SK-N-SH (cell line): ENCODE data around the gene POLR3E. TPM values are rescaled to one million over a fixed set of nuclear protein-coding genes. Genes with fewer than 3 reads are reported as not detected.

ENCODE experiments used
- CTCF ChIA-PET: fragments of 300-600, 350-600 bp; formaldehyde crosslinking; extraction: SDS; loops from one replicate; lab custom pipeline; 2021; lab: Yijun Ruan, JAX
- POLR2A ChIA-PET: fragments of 350-600 bp; sonication (Branson Sonifier 250); formaldehyde crosslinking; extraction: SDS; loops from one replicate; lab custom pipeline; 2020; ENCODE audit warnings: antibody characterized with exemption, inconsistent platforms; lab: Yijun Ruan, JAX
- DNase-seq: peaks from one replicate; pipeline ENCODE4 v3.0.0; 2012
- H2AFZ ChIP-seq: fragments of 200-600 bp; sonication (generic); 2 replicates; pipeline ENCODE4 v1.8.1; 2016; ENCODE audit warnings: antibody characterized with exemption, mild to moderate bottlenecking, low read depth
- H3F3A ChIP-seq: fragments of 200-600 bp; sonication (generic); replicated peaks from 2 replicates; pipeline ENCODE3; 2016; ENCODE audit warnings: antibody characterized with exemption, mild to moderate bottlenecking; ENCODE audit not compliant: insufficient read depth
- H3K27ac ChIP-seq, 2 experiments: fragments of 200-500 bp in 1 of 2; fragments of 200-600 bp in 1 of 2; sonication (Bioruptor generic) in 1 of 2; sonication (generic), shearing (Covaris generic) in 1 of 2; 2 replicates each; pipeline versions ENCODE4 v1.5.1 to v1.6.1; 2014 to 2016; ENCODE audit warnings: low read depth in 2 of 2, inconsistent platforms in 1 of 2, low read length in 1 of 2, mild to moderate bottlenecking in 1 of 2, mixed read lengths in 1 of 2
- H3K27me3 ChIP-seq: fragments of 200-600 bp; sonication (generic), shearing (Covaris generic); 2 replicates; pipeline ENCODE4 v1.6.1; 2016; ENCODE audit warnings: mixed run types; ENCODE audit not compliant: insufficient read depth
- H3K36me3 ChIP-seq, 2 experiments: fragments of 200-500 bp in 1 of 2; fragments of 200-600 bp in 1 of 2; sonication (Bioruptor generic) in 1 of 2; sonication (generic) in 1 of 2; replicated peaks in 1 of 2; 2 replicates each; pipeline versions ENCODE3 to v1.5.1; 2014 to 2016; ENCODE audit warnings: low read length in 1 of 2, mild to moderate bottlenecking in 1 of 2; ENCODE audit not compliant: insufficient read depth in 2 of 2, control insufficient read depth in 1 of 2
- H3K4me1 ChIP-seq, 2 experiments: fragments of 200-500 bp in 1 of 2; fragments of 200-600 bp in 1 of 2; sonication (Bioruptor generic) in 1 of 2; sonication (generic), shearing (Covaris generic) in 1 of 2; 2 replicates each; pipeline versions ENCODE4 v1.5.1 to v1.6.1; 2014 to 2016; ENCODE audit warnings: low read depth in 1 of 2, low read length in 1 of 2, mixed run types in 1 of 2; ENCODE audit not compliant: insufficient read depth in 2 of 2, control insufficient read depth in 1 of 2
- H3K4me2 ChIP-seq: fragments of 200-600 bp; sonication (generic), shearing (Covaris generic); 2 replicates; pipeline ENCODE4 v1.6.1; 2017; ENCODE audit warnings: mixed run types
- H3K4me3 ChIP-seq, 2 experiments: fragments of 200-500 bp in 1 of 2; fragments of 200-600 bp in 1 of 2; sonication (Bioruptor generic) in 1 of 2; sonication (generic), shearing (Covaris generic) in 1 of 2; 2 replicates each; pipeline versions ENCODE4 v1.5.1 to v1.8.1; 2014 to 2016; ENCODE audit warnings: low read depth in 2 of 2, inconsistent platforms in 1 of 2, low read length in 1 of 2, mild to moderate bottlenecking in 1 of 2, mixed read lengths in 1 of 2, moderate library complexity in 1 of 2
- H3K79me2 ChIP-seq: fragments of 200-600 bp; sonication (generic); 2 replicates; pipeline ENCODE4 v1.8.1; 2017; ENCODE audit warnings: mild to moderate bottlenecking; ENCODE audit not compliant: insufficient read depth
- H3K9ac ChIP-seq: fragments of 200-600 bp; sonication (generic); 2 replicates; pipeline ENCODE4 v1.6.1; 2017; ENCODE audit warnings: mixed run types
- H3K9me2 ChIP-seq: fragments of 200-600 bp; sonication (generic); 2 replicates; pipeline ENCODE4 v1.6.1; 2017; ENCODE audit warnings: mixed run types
- H3K9me3 ChIP-seq: fragments of 200-600 bp; sonication (generic); 2 replicates; pipeline ENCODE4 v1.6.1; 2017; ENCODE audit warnings: mixed run types, mild to moderate bottlenecking, moderate library complexity
- H4K20me1 ChIP-seq: fragments of 200-600 bp; sonication (generic); 2 replicates; pipeline ENCODE4 v1.6.1; 2017; ENCODE audit warnings: mild to moderate bottlenecking, mixed run types; ENCODE audit not compliant: insufficient read depth
- CHD2 ChIP-seq: fragments of 150-350 bp; IDR thresholded peaks from 2 replicates; pipeline ENCODE4 v1.6.1; 2018; ENCODE audit warnings: low read length; ENCODE audit not compliant: partially characterized antibody
- EZH2phosphoT487 ChIP-seq: fragments of 200-600 bp; sonication (generic); IDR thresholded peaks from 2 replicates; pipeline ENCODE4 v1.6.1; 2017; ENCODE audit warnings: low read depth, mixed run types, mild to moderate bottlenecking, antibody characterized with exemption, moderate library complexity, borderline replicate concordance
- FOSL2 ChIP-seq: IDR thresholded peaks from 2 replicates; pipeline ENCODE4 v1.4.0; 2012; ENCODE audit warnings: low read depth, mild to moderate bottlenecking, moderate library complexity, borderline replicate concordance
- GATA2 ChIP-seq: sonication (generic); formaldehyde crosslinking; IDR thresholded peaks from 2 replicates; pipeline ENCODE4 v1.5.0; 2020; ENCODE audit warnings: mild to moderate bottlenecking, missing genetic modification reagents
- JUND ChIP-seq: IDR thresholded peaks from 2 replicates; pipeline ENCODE4 v1.4.0; 2012
- POLR2AphosphoS5 ChIP-seq: IDR thresholded peaks from 2 replicates; pipeline ENCODE4 v1.6.1; 2012; ENCODE audit warnings: low read depth, low read length
- RAD21 ChIP-seq: IDR thresholded peaks from 2 replicates; pipeline ENCODE4 v1.6.1; 2012; ENCODE audit warnings: mild to moderate bottlenecking, low read length
- RXRA ChIP-seq: IDR thresholded peaks from 2 replicates; pipeline ENCODE4 v1.4.0; 2012; ENCODE audit warnings: low read depth, mild to moderate bottlenecking, borderline replicate concordance
- TCF12 ChIP-seq: IDR thresholded peaks from 2 replicates; pipeline ENCODE4 v1.4.0; 2012
- TEAD4 ChIP-seq: IDR thresholded peaks from 2 replicates; pipeline ENCODE4 v1.4.0; 2012; ENCODE audit warnings: mild to moderate bottlenecking, borderline replicate concordance; ENCODE audit not compliant: insufficient read depth
- WGBS: methylation state at CpG from one replicate; pipeline ENCODE4 v1.1.6; 2017; ENCODE audit warnings: low lambda C conversion rate; 5-methylcytosine and 5-hydroxymethylcytosine counted together
- polyA plus RNA-seq, 3 experiments: library from polyadenylated mRNA; depleted of rRNA; stranded (reverse); fragments of >200 nt; gene quantifications; 2 replicates each; pipeline ENCODE4 v1.2.3, GENCODE V29; 2012
- TF ChIP-seq, protein P1 (sequence below): IDR thresholded peaks from 2 replicates; pipeline ENCODE4; 2012
- TF ChIP-seq, protein P2 (sequence below): IDR thresholded peaks from 2 replicates; pipeline ENCODE4 v1.4.0; 2012; ENCODE audit warnings: low read depth, borderline replicate concordance
- TF ChIP-seq, protein P3 (sequence below): IDR thresholded peaks from 2 replicates; pipeline ENCODE4 v1.6.1; 2012; ENCODE audit warnings: mild to moderate bottlenecking, low read depth, low read length, moderate library complexity

Gene POLR3E
- polyA plus RNA-seq, 1 of the 3 experiments (the other 2 are of a cell fraction): 59.6 TPM

- no peaks in the 10 kb centered on the region for H3K9me3 ChIP-seq
- peaks cover 0 to 69% of the 10 kb centered on the region in 2 experiments for H3K36me3 ChIP-seq
- H3K27me3 ChIP-seq: no peaks in the 10 kb centered on the region
- H3F3A ChIP-seq: no peaks in the 10 kb centered on the region
- H4K20me1 ChIP-seq: 0 out of 2 replicates have a peak, but pooled peaks cover 5% of the 10 kb centered on the region
- CTCF ChIA-PET: interaction anchor here (0.9 to 2.1 kb wide), 3 partner anchors 24 to 1135 kb away, joined by 3 to 8 read pairs (median 3); no protein-coding TSS in a partner anchor
- no peak overlapping the region for H2AFZ ChIP-seq
- no peak overlapping the region; a peak in 1 of 4 replicates for H3K27ac ChIP-seq
- H3K4me3 ChIP-seq: no peak overlapping the region
- H3K79me2 ChIP-seq: no peaks in the 10 kb centered on the region; the same call in 1 of the 2 replicates
- POLR2A ChIA-PET: no interaction called here
- H3K4me1 ChIP-seq: peaks cover 0 to 6% of the 10 kb centered on the region in 2 experiments; a peak in 1 of 4 replicates
- TF ChIP-seq, protein P1, sequence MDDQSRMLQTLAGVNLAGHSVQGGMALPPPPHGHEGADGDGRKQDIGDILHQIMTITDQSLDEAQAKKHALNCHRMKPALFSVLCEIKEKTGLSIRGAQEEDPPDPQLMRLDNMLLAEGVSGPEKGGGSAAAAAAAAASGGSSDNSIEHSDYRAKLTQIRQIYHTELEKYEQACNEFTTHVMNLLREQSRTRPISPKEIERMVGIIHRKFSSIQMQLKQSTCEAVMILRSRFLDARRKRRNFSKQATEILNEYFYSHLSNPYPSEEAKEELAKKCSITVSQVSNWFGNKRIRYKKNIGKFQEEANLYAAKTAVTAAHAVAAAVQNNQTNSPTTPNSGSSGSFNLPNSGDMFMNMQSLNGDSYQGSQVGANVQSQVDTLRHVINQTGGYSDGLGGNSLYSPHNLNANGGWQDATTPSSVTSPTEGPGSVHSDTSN: no peak
- H3K4me2 ChIP-seq: no peak overlapping the region
- no peaks in the 10 kb centered on the region for H3K9me2 ChIP-seq
- DNase-seq: no peak
- 100% methylated on average over 6 of the region's 24 CpGs for WGBS
- no peak overlapping the region for H3K9ac ChIP-seq
Measured at GRCh38 chr16:22323959-22324786, 27.0 kb downstream of the POLR3E start.

- Histone ChIP-seq H3K27ac (no peak overlapping the region), H3K79me2 (no peaks in the 10 kb centered on the region; the same call in 1 of the 2 replicates), H3K9ac (no peak overlapping the region)
- CTCF ChIA-PET: interaction anchor here (2.1 kb wide), 1 partner anchor 25 kb away, joined by 8 read pairs; no protein-coding TSS in a partner anchor
- TF ChIP-seq RAD21 (no peak), JUND (no peak), FOSL2 (no peak), CHD2 (no peak), POLR2AphosphoS5 (no peak), GATA2 (CRISPR knock-in tag) (no peak), RXRA (no peak), TEAD4 (no peak), EZH2phosphoT487 (no peak), TCF12 (no peak)
- TF ChIP-seq, protein P2, sequence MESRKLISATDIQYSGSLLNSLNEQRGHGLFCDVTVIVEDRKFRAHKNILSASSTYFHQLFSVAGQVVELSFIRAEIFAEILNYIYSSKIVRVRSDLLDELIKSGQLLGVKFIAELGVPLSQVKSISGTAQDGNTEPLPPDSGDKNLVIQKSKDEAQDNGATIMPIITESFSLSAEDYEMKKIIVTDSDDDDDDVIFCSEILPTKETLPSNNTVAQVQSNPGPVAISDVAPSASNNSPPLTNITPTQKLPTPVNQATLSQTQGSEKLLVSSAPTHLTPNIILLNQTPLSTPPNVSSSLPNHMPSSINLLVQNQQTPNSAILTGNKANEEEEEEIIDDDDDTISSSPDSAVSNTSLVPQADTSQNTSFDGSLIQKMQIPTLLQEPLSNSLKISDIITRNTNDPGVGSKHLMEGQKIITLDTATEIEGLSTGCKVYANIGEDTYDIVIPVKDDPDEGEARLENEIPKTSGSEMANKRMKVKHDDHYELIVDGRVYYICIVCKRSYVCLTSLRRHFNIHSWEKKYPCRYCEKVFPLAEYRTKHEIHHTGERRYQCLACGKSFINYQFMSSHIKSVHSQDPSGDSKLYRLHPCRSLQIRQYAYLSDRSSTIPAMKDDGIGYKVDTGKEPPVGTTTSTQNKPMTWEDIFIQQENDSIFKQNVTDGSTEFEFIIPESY: no peak
- TF ChIP-seq, protein P3, sequence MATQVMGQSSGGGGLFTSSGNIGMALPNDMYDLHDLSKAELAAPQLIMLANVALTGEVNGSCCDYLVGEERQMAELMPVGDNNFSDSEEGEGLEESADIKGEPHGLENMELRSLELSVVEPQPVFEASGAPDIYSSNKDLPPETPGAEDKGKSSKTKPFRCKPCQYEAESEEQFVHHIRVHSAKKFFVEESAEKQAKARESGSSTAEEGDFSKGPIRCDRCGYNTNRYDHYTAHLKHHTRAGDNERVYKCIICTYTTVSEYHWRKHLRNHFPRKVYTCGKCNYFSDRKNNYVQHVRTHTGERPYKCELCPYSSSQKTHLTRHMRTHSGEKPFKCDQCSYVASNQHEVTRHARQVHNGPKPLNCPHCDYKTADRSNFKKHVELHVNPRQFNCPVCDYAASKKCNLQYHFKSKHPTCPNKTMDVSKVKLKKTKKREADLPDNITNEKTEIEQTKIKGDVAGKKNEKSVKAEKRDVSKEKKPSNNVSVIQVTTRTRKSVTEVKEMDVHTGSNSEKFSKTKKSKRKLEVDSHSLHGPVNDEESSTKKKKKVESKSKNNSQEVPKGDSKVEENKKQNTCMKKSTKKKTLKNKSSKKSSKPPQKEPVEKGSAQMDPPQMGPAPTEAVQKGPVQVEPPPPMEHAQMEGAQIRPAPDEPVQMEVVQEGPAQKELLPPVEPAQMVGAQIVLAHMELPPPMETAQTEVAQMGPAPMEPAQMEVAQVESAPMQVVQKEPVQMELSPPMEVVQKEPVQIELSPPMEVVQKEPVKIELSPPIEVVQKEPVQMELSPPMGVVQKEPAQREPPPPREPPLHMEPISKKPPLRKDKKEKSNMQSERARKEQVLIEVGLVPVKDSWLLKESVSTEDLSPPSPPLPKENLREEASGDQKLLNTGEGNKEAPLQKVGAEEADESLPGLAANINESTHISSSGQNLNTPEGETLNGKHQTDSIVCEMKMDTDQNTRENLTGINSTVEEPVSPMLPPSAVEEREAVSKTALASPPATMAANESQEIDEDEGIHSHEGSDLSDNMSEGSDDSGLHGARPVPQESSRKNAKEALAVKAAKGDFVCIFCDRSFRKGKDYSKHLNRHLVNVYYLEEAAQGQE: no peak
- TF ChIP-seq, all 33 proteins: peak for 0
- DNase-seq: no peak
- 94% methylated on average over 11 of the region's 19 CpGs for WGBS
- Histone ChIP-seq H3K9me2 (no peaks in the 10 kb centered on the region), H3K4me1 (peaks cover 0 to 6% of the 10 kb centered on the region in 2 experiments; a peak in 1 of 4 replicates), H3K9me3 (no peaks in the 10 kb centered on the region), H3K4me2 (no peak overlapping the region), H4K20me1 (0 out of 2 replicates have a peak, but pooled peaks cover 5% of the 10 kb centered on the region), H3K36me3 (peaks cover 0 to 69% of the 10 kb centered on the region in 2 experiments), H3K27me3 (no peaks in the 10 kb centered on the region), H3K4me3 (no peak overlapping the region), H3F3A (peaks cover 4% of the 10 kb centered on the region), H2AFZ (no peak overlapping the region)
- POLR2A ChIA-PET: no interaction called here
Measured at GRCh38 chr16:22324787-22325597, 27.8 kb downstream of the POLR3E start.
